GM12878 (cell line): Measurements from ENCODE around the gene SELENOS. TPM values are rescaled to one million over a fixed set of nuclear protein-coding genes. Genes with fewer than 3 reads are reported as not detected.

Source experiments
- CEBPB ChIP-seq, 2 experiments: fragments of 150-350 bp in 1 of 2; IDR thresholded peaks; 2 replicates each; pipeline ENCODE4 v1.6.1; 2012 to 2014; ENCODE audit warnings: low read depth in 2 of 2, low read length in 2 of 2, borderline replicate concordance in 1 of 2, inconsistent platforms in 1 of 2
- CHD2 ChIP-seq: IDR thresholded peaks from 2 replicates; pipeline ENCODE4 v1.6.1; 2011; ENCODE audit warnings: low read depth, low read length, improper control_type of control experiment, borderline replicate concordance
- E2F4 ChIP-seq: IDR thresholded peaks from 2 replicates; pipeline ENCODE4 v1.6.1; 2012; ENCODE audit warnings: low read depth, low read length, improper control_type of control experiment
- EZH2 ChIP-seq: IDR thresholded peaks from 2 replicates; pipeline ENCODE4 v1.6.1; 2012; ENCODE audit warnings: low read depth, mild to moderate bottlenecking, control low read depth, inconsistent platforms, low read length, borderline replicate concordance; ENCODE audit not compliant: control insufficient read depth
- HDAC2 ChIP-seq: fragments of 200-600 bp; sonication (generic); IDR thresholded peaks from 2 replicates; pipeline ENCODE4 v1.6.1; 2017
- IRF3 ChIP-seq: fragments of 450-650 bp; IDR thresholded peaks from 2 replicates; pipeline ENCODE4 v1.6.1; 2014; ENCODE audit warnings: mild to moderate bottlenecking
- KAT2A ChIP-seq: conservative IDR thresholded peaks from 2 replicates; pipeline ENCODE4 v1.6.1; 2011; ENCODE audit warnings: low read depth, low read length; ENCODE audit not compliant: control insufficient read depth
- MEF2B ChIP-seq: fragments of 450-650 bp; IDR thresholded peaks from 2 replicates; pipeline ENCODE4 v1.6.1; 2018; ENCODE audit warnings: mild to moderate bottlenecking, moderate library complexity; ENCODE audit not compliant: partially characterized antibody, poor library complexity, severe bottlenecking
- NBN ChIP-seq: fragments of 450-650 bp; IDR thresholded peaks from 2 replicates; pipeline ENCODE4 v1.6.1; 2016
- POLR2A ChIP-seq: IDR thresholded peaks from 2 replicates; pipeline ENCODE4 v1.6.1; 2011; ENCODE audit warnings: low read depth, mild to moderate bottlenecking, low read length
- RAD21 ChIP-seq: IDR thresholded peaks from 2 replicates; pipeline ENCODE4 v1.6.1; 2011; ENCODE audit warnings: mild to moderate bottlenecking, low read depth, low read length, moderate library complexity; ENCODE audit not compliant: insufficient read depth
- RELA ChIP-seq: fragments of 450-650 bp; IDR thresholded peaks from 2 replicates; pipeline ENCODE4 v1.8.0; 2014; ENCODE audit warnings: borderline replicate concordance; ENCODE audit not compliant: partially characterized antibody
- SMAD5 ChIP-seq: IDR thresholded peaks from 2 replicates; pipeline ENCODE4 v1.6.1; 2016; ENCODE audit warnings: antibody characterized with exemption, low read depth
- SRF ChIP-seq, 2 experiments: IDR thresholded peaks; 2 replicates each; pipeline ENCODE4 v1.6.1; 2011; ENCODE audit warnings: low read depth in 2 of 2, low read length in 2 of 2, mild to moderate bottlenecking in 1 of 2, moderate library complexity in 1 of 2
- STAT1 ChIP-seq: fragments of 450-650 bp; conservative IDR thresholded peaks from 2 replicates; pipeline ENCODE4 v1.6.1; 2014; ENCODE audit warnings: antibody characterized with exemption, mild to moderate bottlenecking
- WRNIP1 ChIP-seq: IDR thresholded peaks from 2 replicates; pipeline ENCODE4 v1.6.1; 2011; ENCODE audit warnings: low read depth, low read length, improper control_type of control experiment, borderline replicate concordance
- ZBTB4 ChIP-seq: fragments of 450-650 bp; formaldehyde crosslinking; IDR thresholded peaks from 2 replicates; pipeline ENCODE4 v1.4.0; 2022; ENCODE audit warnings: mild to moderate bottlenecking, moderate library complexity
- ZNF207 ChIP-seq: fragments of 450-650 bp; IDR thresholded peaks from 2 replicates; pipeline ENCODE4 v1.6.1; 2014; ENCODE audit warnings: antibody characterized with exemption, mild to moderate bottlenecking, borderline replicate concordance
- ZNF274 ChIP-seq: IDR thresholded peaks from one replicate; pipeline ENCODE4 v1.8.0; 2011; ENCODE audit not compliant: insufficient read length, insufficient read depth
- ZNF622 ChIP-seq: fragments of 450-650 bp; IDR thresholded peaks from 2 replicates; pipeline ENCODE4 v1.6.1; 2017; ENCODE audit warnings: mild to moderate bottlenecking, inconsistent platforms
- polyA plus RNA-seq, 11 experiments: library from polyadenylated mRNA; depleted of rRNA in 4 of 11; unstranded in 6 of 11; stranded (reverse) in 5 of 11; fragments of >200 nt; fragmentation: Nextera tagmentation in 4 of 11; fragmentation: Illumina TruSeq in 1 of 11; extraction: Ambion mirVana in 4 of 11; extraction: Trizol in 1 of 11; gene quantifications; 1 replicate in 1 of 11; 2 replicates in 10 of 11; pipeline versions ENCODE4 v1.2.1 to v1.2.3, GENCODE V29; 2011 to 2016; ENCODE audit warnings: inconsistent platforms in 2 of 11, missing spikeins in 2 of 11, low read depth in 1 of 11
- total RNA-seq, 4 experiments: library from RNA; depleted of rRNA in 3 of 4; stranded (reverse); fragments of >200 nt in 3 of 4; fragmentation: Illumina TruSeq in 1 of 4; extraction: Trizol in 1 of 4; gene quantifications; 2 replicates each; pipeline versions ENCODE4 v1.2.1 to v1.2.3, GENCODE V29; 2013 to 2021
- TF ChIP-seq, protein P1 (sequence below): IDR thresholded peaks from 2 replicates; pipeline ENCODE4 v1.6.1; 2012; ENCODE audit warnings: low read length, inconsistent platforms
- TF ChIP-seq, protein P2 (sequence below): IDR thresholded peaks from 2 replicates; pipeline ENCODE4 v1.6.1; 2011; ENCODE audit warnings: borderline replicate concordance, low read depth, mild to moderate bottlenecking, moderate library complexity, low read length; ENCODE audit not compliant: insufficient read depth, poor library complexity, severe bottlenecking

Gene SELENOS
- total and polyA plus RNA-seq, 10 of the 15 experiments (the other 5 are each of a cell fraction or from before 2014, with no cell fraction given), result 25.8 to 90.1 (median 37.3) TPM

- TF ChIP-seq ZBTB4 (no peak), ZNF622 (no peak), SMAD5 (no peak), MEF2B (no peak), RELA (no peak), RAD21 (no peak), STAT1 (no peak), SRF (IDR thresholded peaks at IDR 0.05; ENCODE audit: low read depth in 2 of 2, low read length in 2 of 2) (0 out of 4 replicates have a peak, but pooled peaks of 1 of the 2 experiments have one; percentile 29), ZNF274 (no peak), E2F4 (no peak), POLR2A (peak; percentile 12; the same call in 1 of the 2 replicates), EZH2 (no peak), WRNIP1 (no peak), ZNF207 (no peak), HDAC2 (no peak), IRF3 (no peak), CEBPB (IDR thresholded peaks at IDR 0.05; ENCODE audit: borderline replicate concordance in 1 of 2, low read depth in 2 of 2, low read length in 2 of 2) (no peak), KAT2A (no peak), NBN (0 out of 2 replicates have a peak, but pooled peaks have one; percentile 29), CHD2 (no peak; the same call in 1 of the 2 replicates)
- TF ChIP-seq, protein P1, sequence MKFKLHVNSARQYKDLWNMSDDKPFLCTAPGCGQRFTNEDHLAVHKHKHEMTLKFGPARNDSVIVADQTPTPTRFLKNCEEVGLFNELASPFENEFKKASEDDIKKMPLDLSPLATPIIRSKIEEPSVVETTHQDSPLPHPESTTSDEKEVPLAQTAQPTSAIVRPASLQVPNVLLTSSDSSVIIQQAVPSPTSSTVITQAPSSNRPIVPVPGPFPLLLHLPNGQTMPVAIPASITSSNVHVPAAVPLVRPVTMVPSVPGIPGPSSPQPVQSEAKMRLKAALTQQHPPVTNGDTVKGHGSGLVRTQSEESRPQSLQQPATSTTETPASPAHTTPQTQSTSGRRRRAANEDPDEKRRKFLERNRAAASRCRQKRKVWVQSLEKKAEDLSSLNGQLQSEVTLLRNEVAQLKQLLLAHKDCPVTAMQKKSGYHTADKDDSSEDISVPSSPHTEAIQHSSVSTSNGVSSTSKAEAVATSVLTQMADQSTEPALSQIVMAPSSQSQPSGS, result peak; percentile 20; the same call in 1 of the 2 replicates
- TF ChIP-seq, protein P2, sequence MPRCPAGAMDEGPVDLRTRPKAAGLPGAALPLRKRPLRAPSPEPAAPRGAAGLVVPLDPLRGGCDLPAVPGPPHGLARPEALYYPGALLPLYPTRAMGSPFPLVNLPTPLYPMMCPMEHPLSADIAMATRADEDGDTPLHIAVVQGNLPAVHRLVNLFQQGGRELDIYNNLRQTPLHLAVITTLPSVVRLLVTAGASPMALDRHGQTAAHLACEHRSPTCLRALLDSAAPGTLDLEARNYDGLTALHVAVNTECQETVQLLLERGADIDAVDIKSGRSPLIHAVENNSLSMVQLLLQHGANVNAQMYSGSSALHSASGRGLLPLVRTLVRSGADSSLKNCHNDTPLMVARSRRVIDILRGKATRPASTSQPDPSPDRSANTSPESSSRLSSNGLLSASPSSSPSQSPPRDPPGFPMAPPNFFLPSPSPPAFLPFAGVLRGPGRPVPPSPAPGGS, result no peak
Observed at GRCh38 chr15:101242160-101242998, 34.9 kb downstream of the SELENOS start (continued).
